Measurements from ENCODE around the gene SLC25A21.

The SLC25A21 gene

GRCh38 chr14:36784541-36784940 lies 387.9 kb downstream of the SLC25A21 start:
- ATAC-seq = no peak
- TF ChIP-seq BACH2 (CRISPR knock-in tag; IDR thresholded peaks at IDR 0.05; ENCODE audit: borderline replicate concordance) (no peak), OSR1 (CRISPR knock-in tag; IDR thresholded peaks at IDR 0.05) (no peak), ZFP3 (CRISPR knock-in tag; IDR thresholded peaks at IDR 0.05) (no peak), ISL1 (CRISPR knock-in tag; IDR thresholded peaks at IDR 0.05) (no peak), RARB (CRISPR knock-in tag; IDR thresholded peaks at IDR 0.05) (no peak), PPARA (CRISPR knock-in tag; IDR thresholded peaks at IDR 0.05; ENCODE audit: borderline replicate concordance) (no peak), ZNF565 (CRISPR knock-in tag; conservative IDR thresholded peaks at IDR 0.05; ENCODE audit: low read depth) (no peak), TCF4 (CRISPR knock-in tag; IDR thresholded peaks at IDR 0.05; ENCODE audit: borderline replicate concordance) (no peak)
- TF ChIP-seq, protein P1, sequence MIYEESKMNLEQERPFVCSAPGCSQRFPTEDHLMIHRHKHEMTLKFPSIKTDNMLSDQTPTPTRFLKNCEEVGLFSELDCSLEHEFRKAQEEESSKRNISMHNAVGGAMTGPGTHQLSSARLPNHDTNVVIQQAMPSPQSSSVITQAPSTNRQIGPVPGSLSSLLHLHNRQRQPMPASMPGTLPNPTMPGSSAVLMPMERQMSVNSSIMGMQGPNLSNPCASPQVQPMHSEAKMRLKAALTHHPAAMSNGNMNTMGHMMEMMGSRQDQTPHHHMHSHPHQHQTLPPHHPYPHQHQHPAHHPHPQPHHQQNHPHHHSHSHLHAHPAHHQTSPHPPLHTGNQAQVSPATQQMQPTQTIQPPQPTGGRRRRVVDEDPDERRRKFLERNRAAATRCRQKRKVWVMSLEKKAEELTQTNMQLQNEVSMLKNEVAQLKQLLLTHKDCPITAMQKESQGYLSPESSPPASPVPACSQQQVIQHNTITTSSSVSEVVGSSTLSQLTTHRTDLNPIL (CRISPR knock-in tag; IDR thresholded peaks at IDR 0.05; ENCODE audit: low read depth) = no peak
- TF ChIP-seq, protein P2, sequence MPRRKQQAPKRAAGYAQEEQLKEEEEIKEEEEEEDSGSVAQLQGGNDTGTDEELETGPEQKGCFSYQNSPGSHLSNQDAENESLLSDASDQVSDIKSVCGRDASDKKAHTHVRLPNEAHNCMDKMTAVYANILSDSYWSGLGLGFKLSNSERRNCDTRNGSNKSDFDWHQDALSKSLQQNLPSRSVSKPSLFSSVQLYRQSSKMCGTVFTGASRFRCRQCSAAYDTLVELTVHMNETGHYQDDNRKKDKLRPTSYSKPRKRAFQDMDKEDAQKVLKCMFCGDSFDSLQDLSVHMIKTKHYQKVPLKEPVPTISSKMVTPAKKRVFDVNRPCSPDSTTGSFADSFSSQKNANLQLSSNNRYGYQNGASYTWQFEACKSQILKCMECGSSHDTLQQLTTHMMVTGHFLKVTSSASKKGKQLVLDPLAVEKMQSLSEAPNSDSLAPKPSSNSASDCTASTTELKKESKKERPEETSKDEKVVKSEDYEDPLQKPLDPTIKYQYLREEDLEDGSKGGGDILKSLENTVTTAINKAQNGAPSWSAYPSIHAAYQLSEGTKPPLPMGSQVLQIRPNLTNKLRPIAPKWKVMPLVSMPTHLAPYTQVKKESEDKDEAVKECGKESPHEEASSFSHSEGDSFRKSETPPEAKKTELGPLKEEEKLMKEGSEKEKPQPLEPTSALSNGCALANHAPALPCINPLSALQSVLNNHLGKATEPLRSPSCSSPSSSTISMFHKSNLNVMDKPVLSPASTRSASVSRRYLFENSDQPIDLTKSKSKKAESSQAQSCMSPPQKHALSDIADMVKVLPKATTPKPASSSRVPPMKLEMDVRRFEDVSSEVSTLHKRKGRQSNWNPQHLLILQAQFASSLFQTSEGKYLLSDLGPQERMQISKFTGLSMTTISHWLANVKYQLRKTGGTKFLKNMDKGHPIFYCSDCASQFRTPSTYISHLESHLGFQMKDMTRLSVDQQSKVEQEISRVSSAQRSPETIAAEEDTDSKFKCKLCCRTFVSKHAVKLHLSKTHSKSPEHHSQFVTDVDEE (CRISPR knock-in tag; IDR thresholded peaks at IDR 0.05) = no peak
- TF ChIP-seq, protein P3, sequence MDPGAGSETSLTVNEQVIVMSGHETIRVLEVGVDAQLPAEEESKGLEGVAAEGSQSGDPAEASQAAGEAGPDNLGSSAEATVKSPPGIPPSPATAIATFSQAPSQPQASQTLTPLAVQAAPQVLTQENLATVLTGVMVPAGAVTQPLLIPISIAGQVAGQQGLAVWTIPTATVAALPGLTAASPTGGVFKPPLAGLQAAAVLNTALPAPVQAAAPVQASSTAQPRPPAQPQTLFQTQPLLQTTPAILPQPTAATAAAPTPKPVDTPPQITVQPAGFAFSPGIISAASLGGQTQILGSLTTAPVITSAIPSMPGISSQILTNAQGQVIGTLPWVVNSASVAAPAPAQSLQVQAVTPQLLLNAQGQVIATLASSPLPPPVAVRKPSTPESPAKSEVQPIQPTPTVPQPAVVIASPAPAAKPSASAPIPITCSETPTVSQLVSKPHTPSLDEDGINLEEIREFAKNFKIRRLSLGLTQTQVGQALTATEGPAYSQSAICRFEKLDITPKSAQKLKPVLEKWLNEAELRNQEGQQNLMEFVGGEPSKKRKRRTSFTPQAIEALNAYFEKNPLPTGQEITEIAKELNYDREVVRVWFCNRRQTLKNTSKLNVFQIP (CRISPR knock-in tag; IDR thresholded peaks at IDR 0.05; ENCODE audit: borderline replicate concordance, low read depth) = no peak

GRCh38 chr14:36781897-36782296 lies 390.5 kb downstream of the SLC25A21 start:
- TF ChIP-seq ZC3H10 (CRISPR knock-in tag; IDR thresholded peaks at IDR 0.05) = no peak
- TF ChIP-seq, protein P4, sequence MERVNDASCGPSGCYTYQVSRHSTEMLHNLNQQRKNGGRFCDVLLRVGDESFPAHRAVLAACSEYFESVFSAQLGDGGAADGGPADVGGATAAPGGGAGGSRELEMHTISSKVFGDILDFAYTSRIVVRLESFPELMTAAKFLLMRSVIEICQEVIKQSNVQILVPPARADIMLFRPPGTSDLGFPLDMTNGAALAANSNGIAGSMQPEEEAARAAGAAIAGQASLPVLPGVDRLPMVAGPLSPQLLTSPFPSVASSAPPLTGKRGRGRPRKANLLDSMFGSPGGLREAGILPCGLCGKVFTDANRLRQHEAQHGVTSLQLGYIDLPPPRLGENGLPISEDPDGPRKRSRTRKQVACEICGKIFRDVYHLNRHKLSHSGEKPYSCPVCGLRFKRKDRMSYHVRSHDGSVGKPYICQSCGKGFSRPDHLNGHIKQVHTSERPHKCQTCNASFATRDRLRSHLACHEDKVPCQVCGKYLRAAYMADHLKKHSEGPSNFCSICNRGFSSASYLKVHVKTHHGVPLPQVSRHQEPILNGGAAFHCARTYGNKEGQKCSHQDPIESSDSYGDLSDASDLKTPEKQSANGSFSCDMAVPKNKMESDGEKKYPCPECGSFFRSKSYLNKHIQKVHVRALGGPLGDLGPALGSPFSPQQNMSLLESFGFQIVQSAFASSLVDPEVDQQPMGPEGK (CRISPR knock-in tag; IDR thresholded peaks at IDR 0.05; ENCODE audit: borderline replicate concordance) = no peak
- TF ChIP-seq, protein P3 (CRISPR knock-in tag; IDR thresholded peaks at IDR 0.05; ENCODE audit: borderline replicate concordance, low read depth) = no peak
- no peak for TF ChIP-seq ISL1 (CRISPR knock-in tag; IDR thresholded peaks at IDR 0.05)
- TF ChIP-seq, protein P1 (CRISPR knock-in tag; IDR thresholded peaks at IDR 0.05; ENCODE audit: low read depth) = no peak
- TF ChIP-seq SNAI2 (CRISPR knock-in tag; IDR thresholded peaks at IDR 0.05) = no peak
- TF ChIP-seq GLIS3 (CRISPR knock-in tag; IDR thresholded peaks at IDR 0.05) = no peak
- TF ChIP-seq ZFP30 (CRISPR knock-in tag; IDR thresholded peaks at IDR 0.05) = no peak
- no peak for TF ChIP-seq PPARA (CRISPR knock-in tag; IDR thresholded peaks at IDR 0.05; ENCODE audit: borderline replicate concordance)
- no peak for TF ChIP-seq ZFP3 (CRISPR knock-in tag; IDR thresholded peaks at IDR 0.05)
- no peak for TF ChIP-seq BACH2 (CRISPR knock-in tag; IDR thresholded peaks at IDR 0.05; ENCODE audit: borderline replicate concordance)
- no peak for ATAC-seq

GRCh38 chr14:36773558-36773957 lies 398.8 kb downstream of the SLC25A21 start:
- ATAC-seq = no peak
- no peak for TF ChIP-seq ZNF70 (CRISPR knock-in tag; IDR thresholded peaks at IDR 0.05)
- TF ChIP-seq, protein P5, sequence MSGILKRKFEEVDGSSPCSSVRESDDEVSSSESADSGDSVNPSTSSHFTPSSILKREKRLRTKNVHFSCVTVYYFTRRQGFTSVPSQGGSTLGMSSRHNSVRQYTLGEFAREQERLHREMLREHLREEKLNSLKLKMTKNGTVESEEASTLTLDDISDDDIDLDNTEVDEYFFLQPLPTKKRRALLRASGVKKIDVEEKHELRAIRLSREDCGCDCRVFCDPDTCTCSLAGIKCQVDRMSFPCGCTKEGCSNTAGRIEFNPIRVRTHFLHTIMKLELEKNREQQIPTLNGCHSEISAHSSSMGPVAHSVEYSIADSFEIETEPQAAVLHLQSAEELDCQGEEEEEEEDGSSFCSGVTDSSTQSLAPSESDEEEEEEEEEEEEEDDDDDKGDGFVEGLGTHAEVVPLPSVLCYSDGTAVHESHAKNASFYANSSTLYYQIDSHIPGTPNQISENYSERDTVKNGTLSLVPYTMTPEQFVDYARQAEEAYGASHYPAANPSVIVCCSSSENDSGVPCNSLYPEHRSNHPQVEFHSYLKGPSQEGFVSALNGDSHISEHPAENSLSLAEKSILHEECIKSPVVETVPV (CRISPR knock-in tag; IDR thresholded peaks at IDR 0.05) = no peak
- no peak for TF ChIP-seq ISL1 (CRISPR knock-in tag; IDR thresholded peaks at IDR 0.05)
- TF ChIP-seq, protein P4 (CRISPR knock-in tag; IDR thresholded peaks at IDR 0.05; ENCODE audit: borderline replicate concordance) = no peak
- TF ChIP-seq ZNF565 (CRISPR knock-in tag; conservative IDR thresholded peaks at IDR 0.05; ENCODE audit: low read depth) = no peak
- TF ChIP-seq, protein P2 (CRISPR knock-in tag; IDR thresholded peaks at IDR 0.05) = no peak
- TF ChIP-seq PPARA (CRISPR knock-in tag; IDR thresholded peaks at IDR 0.05; ENCODE audit: borderline replicate concordance) = no peak
- TF ChIP-seq ZC3H10 (CRISPR knock-in tag; IDR thresholded peaks at IDR 0.05) = no peak
- no peak for TF ChIP-seq GLIS3 (CRISPR knock-in tag; IDR thresholded peaks at IDR 0.05)
